ENCODE data around the gene TIMP4. TPM values are rescaled to one million over a fixed set of nuclear protein-coding genes. Genes with fewer than 3 reads are reported as not detected.

The TIMP4 gene
- polyA plus RNA-seq, 1 of the 3 experiments (the other 2 are of a cell fraction), result not detected

- Histone ChIP-seq H2AFZ (ENCODE audit: low read depth) (no peak overlapping the region), H3K27me3 (ENCODE audit: insufficient read depth) (no peaks in the 10 kb centered on the region), H3K9me2 (no peaks in the 10 kb centered on the region), H4K20me1 (ENCODE audit: insufficient read depth) (no peaks in the 10 kb centered on the region), H3K9me3 (no peaks in the 10 kb centered on the region), H3K4me1 (ENCODE audit: control insufficient read depth in 1 of 2, insufficient read depth in 2 of 2, low read depth in 1 of 2, low read length in 1 of 2) (peaks cover 0 to 16% of the 10 kb centered on the region in 2 experiments; a peak in 1 of 4 replicates), H3F3A (replicated peaks; ENCODE audit: insufficient read depth) (peaks cover 6% of the 10 kb centered on the region), H3K27ac (ENCODE audit: low read depth in 2 of 2, low read length in 1 of 2) (no peak overlapping the region), H3K9ac (no peak overlapping the region), H3K4me2 (no peak overlapping the region), H3K79me2 (ENCODE audit: insufficient read depth) (no peaks in the 10 kb centered on the region), H3K36me3 (replicated peaks in 1 of 2; ENCODE audit: control insufficient read depth in 1 of 2, insufficient read depth in 2 of 2, low read length in 1 of 2) (no peaks in the 10 kb centered on the region), H3K4me3 (ENCODE audit: low read depth in 2 of 2, low read length in 1 of 2) (no peak overlapping the region)
- no peak for DNase-seq
- 86% methylated on average over 15 of the region's 16 CpGs for WGBS (ENCODE audit: low lambda C conversion rate)
- TF ChIP-seq MEF2A (IDR thresholded peaks at IDR 0.05; ENCODE audit: borderline replicate concordance, low read depth), result no peak
- TF ChIP-seq POLR2AphosphoS5 (IDR thresholded peaks at IDR 0.05; ENCODE audit: low read depth, low read length), result no peak
- no peak for TF ChIP-seq NRF1 (IDR thresholded peaks at IDR 0.05; ENCODE audit: low read depth, low read length)
- TF ChIP-seq, protein P1, sequence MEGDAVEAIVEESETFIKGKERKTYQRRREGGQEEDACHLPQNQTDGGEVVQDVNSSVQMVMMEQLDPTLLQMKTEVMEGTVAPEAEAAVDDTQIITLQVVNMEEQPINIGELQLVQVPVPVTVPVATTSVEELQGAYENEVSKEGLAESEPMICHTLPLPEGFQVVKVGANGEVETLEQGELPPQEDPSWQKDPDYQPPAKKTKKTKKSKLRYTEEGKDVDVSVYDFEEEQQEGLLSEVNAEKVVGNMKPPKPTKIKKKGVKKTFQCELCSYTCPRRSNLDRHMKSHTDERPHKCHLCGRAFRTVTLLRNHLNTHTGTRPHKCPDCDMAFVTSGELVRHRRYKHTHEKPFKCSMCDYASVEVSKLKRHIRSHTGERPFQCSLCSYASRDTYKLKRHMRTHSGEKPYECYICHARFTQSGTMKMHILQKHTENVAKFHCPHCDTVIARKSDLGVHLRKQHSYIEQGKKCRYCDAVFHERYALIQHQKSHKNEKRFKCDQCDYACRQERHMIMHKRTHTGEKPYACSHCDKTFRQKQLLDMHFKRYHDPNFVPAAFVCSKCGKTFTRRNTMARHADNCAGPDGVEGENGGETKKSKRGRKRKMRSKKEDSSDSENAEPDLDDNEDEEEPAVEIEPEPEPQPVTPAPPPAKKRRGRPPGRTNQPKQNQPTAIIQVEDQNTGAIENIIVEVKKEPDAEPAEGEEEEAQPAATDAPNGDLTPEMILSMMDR (IDR thresholded peaks at IDR 0.05), result no peak
- TF ChIP-seq RFX5 (IDR thresholded peaks at IDR 0.05; ENCODE audit: low read length), result no peak
- no peak for TF ChIP-seq EZH2phosphoT487 (IDR thresholded peaks at IDR 0.05; ENCODE audit: borderline replicate concordance, low read depth)
- no peak for TF ChIP-seq FOXM1 (IDR thresholded peaks at IDR 0.05; ENCODE audit: low read depth)
- TF ChIP-seq TAF1 (IDR thresholded peaks at IDR 0.05; ENCODE audit: borderline replicate concordance, low read depth, low read length), result no peak
- no peak for TF ChIP-seq MAX (IDR thresholded peaks at IDR 0.05; ENCODE audit: low read depth)
- no peak for TF ChIP-seq USF1 (IDR thresholded peaks at IDR 0.05; ENCODE audit: borderline replicate concordance, low read depth)
- no peak for TF ChIP-seq MXI1 (IDR thresholded peaks at IDR 0.05; ENCODE audit: low read depth, low read length)
- TF ChIP-seq ZBTB33 (IDR thresholded peaks at IDR 0.05; ENCODE audit: borderline replicate concordance, low read depth), result no peak
- TF ChIP-seq REST (IDR thresholded peaks at IDR 0.05; ENCODE audit: low read depth, low read length), result no peak
- no peak for TF ChIP-seq GATA2 (CRISPR knock-in tag; IDR thresholded peaks at IDR 0.05)
- TF ChIP-seq SIN3A (IDR thresholded peaks at IDR 0.05; ENCODE audit: borderline replicate concordance, low read depth, low read length), result no peak
- TF ChIP-seq GABPA (IDR thresholded peaks at IDR 0.05; ENCODE audit: low read depth), result no peak
- no peak for TF ChIP-seq SMC3 (IDR thresholded peaks at IDR 0.05; ENCODE audit: low read depth, low read length)
- no peak for TF ChIP-seq TCF12 (IDR thresholded peaks at IDR 0.05)
- no peak for TF ChIP-seq FOSL2 (IDR thresholded peaks at IDR 0.05; ENCODE audit: borderline replicate concordance, low read depth)
- TF ChIP-seq CHD2 (IDR thresholded peaks at IDR 0.05; ENCODE audit: low read length, partially characterized antibody), result no peak
- POLR2A ChIA-PET, result no interaction called here
- CTCF ChIA-PET, result interaction anchor here (0.6 to 3.4 kb wide), 3 partner anchors 48 to 347 kb away, joined by 3 to 13 read pairs (median 3); no protein-coding TSS in a partner anchor
These were observed 24.2 kb upstream of the TIMP4 start for GRCh38 chr3:12182687-12183441.

Measured in SK-N-SH (cell line).